Left ventricle myocardium inferior (tissue), 1 donor: ENCODE measurements around the gene MND1. TPM values are rescaled to one million over a fixed set of nuclear protein-coding genes. Genes with fewer than 3 reads are reported as not detected.
"Not testable (repeated sequence)": the region's sequence is repeated elsewhere in the genome, so short reads cannot be mapped to it uniquely, and the experiment has no call there.

Experiments
- DNase-seq: peaks from one replicate; pipeline ENCODE4 v3.0.0-alpha.2; 2020
- H3K27ac ChIP-seq: fragments of 200-600 bp; replicated peaks from 2 replicates; pipeline ENCODE4 v1.8.0; 2021
- H3K27me3 ChIP-seq: fragments of 200-600 bp; 2 replicates; pipeline ENCODE4 v1.8.0; 2021; ENCODE audit warnings: low read depth
- H3K36me3 ChIP-seq: fragments of 200-600 bp; 2 replicates; pipeline ENCODE4 v1.8.0; 2021
- H3K4me1 ChIP-seq: fragments of 200-600 bp; 2 replicates; pipeline ENCODE4 v1.8.0; 2021
- H3K4me3 ChIP-seq: fragments of 200-600 bp; 2 replicates; pipeline ENCODE4 v1.8.0; 2021; ENCODE audit warnings: mild to moderate bottlenecking, moderate library complexity
- H3K9me3 ChIP-seq: fragments of 200-600 bp; replicated peaks from 2 replicates; pipeline ENCODE4 v1.8.0; 2021
- CTCF ChIP-seq: fragments of 200-600 bp; IDR thresholded peaks from 2 replicates; pipeline ENCODE4 v1.8.0; 2021; ENCODE audit warnings: antibody characterized with exemption, mild to moderate bottlenecking, borderline replicate concordance
- intact Hi-C: fragments of 100-400 bp; cut with micrococcal nuclease; formaldehyde crosslinking; loops from one replicate; pipeline ENCODE4 v1.11.0; 2022
- total RNA-seq: library from RNA; stranded (reverse); fragmentation: NEBNext Ultra II Directional; extraction: Animal tissue kit (Norgen Biotek cat#: 25700); gene quantifications from one replicate; pipeline ENCODE4 v1.2.1, GENCODE V29; 2021
- donor health status: DM: no; HTN: yes; CAD: no; lungs with severe emphysema.

The MND1 gene
- total RNA-seq, 1 donor from 2014 or later, result 0.38 TPM

GRCh38 chr4:153458969-153459368, 114.5 kb downstream of the MND1 start:
- Histone ChIP-seq H3K27me3 (no peaks in the 10 kb centered on the region), H3K36me3 (no peaks in the 10 kb centered on the region), H3K4me3 (no peak overlapping the region), H3K4me1 (peaks cover under 1% of the 10 kb centered on the region), H3K27ac (no peak overlapping the region), H3K9me3 (no peaks in the 10 kb centered on the region)
- intact Hi-C loops, result no loop called here
- no peak for TF ChIP-seq CTCF
- DNase-seq, result no peak

GRCh38 chr4:153461549-153461948, 117.1 kb downstream of the MND1 start:
- not testable (repeated sequence) for DNase-seq, H3K4me3 ChIP-seq
- intact Hi-C loops, result loop anchor here (10.0 kb wide), 1 partner anchor 113 kb away; no protein-coding TSS in a partner anchor

GRCh38 chr4:153464068-153464467, 119.6 kb downstream of the MND1 start:
- intact Hi-C loops, result loop anchor here (10.0 kb wide), 1 partner anchor 111 kb away; no protein-coding TSS in a partner anchor
- H3K27ac ChIP-seq, result peak overlapping the region; percentile 2
- no peak overlapping the region for H3K4me3 ChIP-seq
- no peaks in the 10 kb centered on the region for H3K9me3 ChIP-seq
- peaks cover 42% of the 10 kb centered on the region for H3K4me1 ChIP-seq
- H3K27me3 ChIP-seq, result no peaks in the 10 kb centered on the region
- no peaks in the 10 kb centered on the region for H3K36me3 ChIP-seq
- no peak for TF ChIP-seq CTCF
- no peak for DNase-seq

More at GRCh38 chr4:153461549-153461948, 117.1 kb downstream of the MND1 start:
- not testable (repeated sequence) for H3K9me3 ChIP-seq, H3K27me3 ChIP-seq, H3K36me3 ChIP-seq, H3K27ac ChIP-seq
- H3K4me1 ChIP-seq, result peaks cover 17% of the 10 kb centered on the region

Other genes starting within 250 kb of the MND1 start
- gene TRIM2, start 140.2 kb upstream of the MND1 start, total RNA-seq, result 20.2 TPM
- 14.9 TPM for gene TMEM131L, start 121.7 kb downstream of the MND1 start, total RNA-seq